Activated CD8-positive, alpha-beta T cell treated with anti-CD3 and anti-CD28 coated beads for 36 hours (primary cell): ENCODE data around the gene KLHL26. TPM values are rescaled to one million over a fixed set of nuclear protein-coding genes. Genes with fewer than 3 reads are reported as not detected.

ENCODE experiments used
- ATAC-seq: fragments of 200-7000 bp; cut with Tn5 transposase; one replicate; pipeline ENCODE4 v1.10.0; 2021; ENCODE audit warnings: mild to moderate bottlenecking, moderate library complexity
- CTCF ChIA-PET: fragments of 350-600 bp; sonication (Branson Sonifier 250); formaldehyde crosslinking; loops from one replicate; lab custom pipeline; 2021; ENCODE audit warnings: antibody characterized with exemption; lab: Charles Lee
- POLR2A ChIA-PET: fragments of 350-600 bp; sonication (Branson Sonifier 250); formaldehyde crosslinking; loops from one replicate; lab custom pipeline; 2021; ENCODE audit warnings: antibody characterized with exemption; lab: Charles Lee
- DNase-seq: peaks from one replicate; pipeline ENCODE4 v3.0.0-alpha.2; 2020
- H3K27ac Mint-ChIP-seq: one replicate; pipeline ENCODE4 v1.8.0; 2021; ENCODE audit warnings: mild to moderate bottlenecking, mixed read lengths
- H3K27me3 Mint-ChIP-seq: one replicate; pipeline ENCODE4 v1.8.0; 2021; ENCODE audit warnings: mixed read lengths
- H3K36me3 Mint-ChIP-seq: one replicate; pipeline ENCODE4 v1.8.0; 2021; ENCODE audit warnings: low read depth, mixed read lengths
- H3K4me1 Mint-ChIP-seq: one replicate; pipeline ENCODE4 v1.8.0; 2021; ENCODE audit warnings: low read depth, mixed read lengths
- H3K4me3 Mint-ChIP-seq: one replicate; pipeline ENCODE4 v1.8.0; 2021; ENCODE audit warnings: mild to moderate bottlenecking, moderate library complexity, mixed read lengths
- H3K9me3 Mint-ChIP-seq: one replicate; pipeline ENCODE4 v1.8.0; 2021; ENCODE audit warnings: mixed read lengths
- intact Hi-C: fragments of 100-400 bp; cut with micrococcal nuclease; formaldehyde crosslinking; loops from one replicate; pipeline ENCODE4 v1.10.0; 2022
- total RNA-seq, 2 experiments: library from RNA; stranded (reverse); gene quantifications; one replicate each; pipeline ENCODE4 v1.2.3, GENCODE V29; 2021
- TF ChIP-seq, protein P1 (sequence below): fragments of 200-600 bp; IDR thresholded peaks from one replicate; pipeline ENCODE4 v1.8.0; 2022; ENCODE audit warnings: antibody characterized with exemption, mild to moderate bottlenecking

Gene KLHL26
- total RNA-seq, 2 experiments from 2014 or later, result 10.3 to 10.8 TPM

DNA sequence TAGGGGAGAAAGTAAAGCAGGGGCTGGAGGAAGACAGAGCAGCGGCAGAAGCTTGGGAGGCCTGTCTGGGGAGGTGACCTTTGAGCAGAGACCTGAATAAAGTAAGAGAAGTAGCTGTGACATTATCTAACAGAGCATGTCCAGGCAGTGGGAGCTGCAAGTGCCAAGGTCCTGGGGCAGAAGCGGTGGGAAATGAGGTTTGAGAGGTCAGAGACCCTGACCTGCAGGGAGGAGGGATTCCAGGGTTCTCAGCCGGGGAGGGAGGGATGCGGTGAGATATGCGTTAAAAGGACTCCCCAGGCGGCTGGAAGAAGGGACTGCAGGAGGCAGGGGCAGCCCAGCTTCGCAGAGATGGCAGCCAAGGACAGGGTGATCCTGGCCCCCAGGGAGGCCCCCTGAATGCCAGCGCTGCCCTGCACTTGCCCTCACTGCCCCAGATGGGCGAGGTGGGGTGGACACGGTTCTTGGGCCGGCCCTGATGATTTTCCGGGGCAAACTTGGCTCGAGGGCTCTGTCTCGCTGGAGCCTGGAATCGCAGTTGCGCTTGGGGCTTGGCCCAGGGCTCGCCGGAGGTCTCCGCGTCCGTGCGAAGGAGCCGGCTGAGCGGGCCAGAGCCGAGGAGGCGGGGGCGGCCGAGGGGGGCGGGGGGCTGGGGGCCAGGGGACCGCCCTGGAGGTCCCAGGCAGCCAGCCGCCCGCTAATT lies 33.4 kb upstream of the KLHL26 start:
- DNase-seq (peak; percentile 40), ATAC-seq (peak; percentile 79)
- intact Hi-C loops, result no loop called here
- no peak overlapping the region for H3K27ac Mint-ChIP-seq
- POLR2A ChIA-PET, result interaction anchor here (1.0 kb wide), 1 partner anchor 18 kb away, joined by 3 read pairs; no protein-coding TSS in a partner anchor
- H3K36me3 Mint-ChIP-seq, result no peaks in the 10 kb centered on the region
- CTCF ChIA-PET, result interaction anchor here (1.3 kb wide), 1 partner anchor 83 kb away, joined by 4 read pairs; no protein-coding TSS in a partner anchor
- no peaks in the 10 kb centered on the region for H3K9me3 Mint-ChIP-seq
- no peak overlapping the region for H3K4me3 Mint-ChIP-seq
- peaks cover 4% of the 10 kb centered on the region for H3K4me1 Mint-ChIP-seq
- TF ChIP-seq, protein P1, sequence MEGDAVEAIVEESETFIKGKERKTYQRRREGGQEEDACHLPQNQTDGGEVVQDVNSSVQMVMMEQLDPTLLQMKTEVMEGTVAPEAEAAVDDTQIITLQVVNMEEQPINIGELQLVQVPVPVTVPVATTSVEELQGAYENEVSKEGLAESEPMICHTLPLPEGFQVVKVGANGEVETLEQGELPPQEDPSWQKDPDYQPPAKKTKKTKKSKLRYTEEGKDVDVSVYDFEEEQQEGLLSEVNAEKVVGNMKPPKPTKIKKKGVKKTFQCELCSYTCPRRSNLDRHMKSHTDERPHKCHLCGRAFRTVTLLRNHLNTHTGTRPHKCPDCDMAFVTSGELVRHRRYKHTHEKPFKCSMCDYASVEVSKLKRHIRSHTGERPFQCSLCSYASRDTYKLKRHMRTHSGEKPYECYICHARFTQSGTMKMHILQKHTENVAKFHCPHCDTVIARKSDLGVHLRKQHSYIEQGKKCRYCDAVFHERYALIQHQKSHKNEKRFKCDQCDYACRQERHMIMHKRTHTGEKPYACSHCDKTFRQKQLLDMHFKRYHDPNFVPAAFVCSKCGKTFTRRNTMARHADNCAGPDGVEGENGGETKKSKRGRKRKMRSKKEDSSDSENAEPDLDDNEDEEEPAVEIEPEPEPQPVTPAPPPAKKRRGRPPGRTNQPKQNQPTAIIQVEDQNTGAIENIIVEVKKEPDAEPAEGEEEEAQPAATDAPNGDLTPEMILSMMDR, result peak; percentile 23
- H3K27me3 Mint-ChIP-seq, result peaks cover 47% of the 10 kb centered on the region

DNA sequence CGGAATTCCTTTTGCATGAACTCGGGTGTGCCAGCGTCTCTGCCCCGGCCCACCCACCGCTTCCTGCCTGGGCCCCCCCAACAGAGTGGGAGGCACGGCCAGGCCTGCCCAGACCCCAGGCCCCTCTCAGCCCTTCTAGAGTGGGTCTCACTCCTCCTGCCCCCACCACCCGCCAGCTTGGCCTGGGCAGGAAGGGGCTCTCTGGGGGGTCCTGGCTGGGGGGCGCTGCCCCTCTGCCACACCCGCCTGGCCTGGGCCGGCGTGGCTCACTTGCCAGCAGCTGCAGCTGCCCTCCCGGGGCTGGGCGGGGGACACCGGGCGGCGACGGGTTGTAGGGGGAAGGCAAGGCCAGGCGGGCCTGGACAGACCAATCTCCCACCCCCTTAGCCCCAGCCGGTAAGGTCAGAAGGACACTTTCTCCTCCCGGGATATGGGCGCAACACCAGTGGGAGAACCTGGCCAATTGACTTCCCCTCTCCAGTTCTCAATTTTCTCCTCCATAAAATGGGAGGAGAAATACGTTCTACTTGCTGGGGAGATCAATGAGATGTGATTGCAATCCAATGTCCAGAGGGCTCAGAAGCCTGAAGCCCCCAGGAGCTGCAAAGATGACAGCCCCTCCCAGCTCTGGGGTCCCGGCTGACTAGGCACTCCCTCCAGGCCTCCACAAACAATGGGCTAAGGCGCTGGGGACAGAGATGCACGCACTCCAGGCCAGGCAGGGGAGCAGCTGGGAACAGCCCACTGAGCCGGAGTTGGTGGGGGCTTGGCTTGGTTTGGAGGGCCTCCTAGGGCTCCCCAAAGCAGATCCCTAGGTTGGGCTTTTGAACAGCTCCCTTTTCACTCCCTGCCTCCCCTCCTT lies 32.6 kb upstream of the KLHL26 start:
- H3K27me3 Mint-ChIP-seq, result peaks cover 55% of the 10 kb centered on the region
- ChIA-PET POLR2A (interaction anchor here (0.6 to 1.2 kb wide), 2 partner anchors 10 to 235 kb away, joined by 3 read pairs; no protein-coding TSS in a partner anchor), CTCF (interaction anchor here (1.3 kb wide), 1 partner anchor 83 kb away, joined by 4 read pairs; no protein-coding TSS in a partner anchor)
- no peak overlapping the region for H3K4me3 Mint-ChIP-seq
- no peaks in the 10 kb centered on the region for H3K9me3 Mint-ChIP-seq
- DNase-seq (no peak), ATAC-seq (no peak)
- TF ChIP-seq, protein P1, result no peak
- intact Hi-C loops, result no loop called here
- H3K27ac Mint-ChIP-seq, result no peak overlapping the region
- peaks cover 4% of the 10 kb centered on the region for H3K4me1 Mint-ChIP-seq
- H3K36me3 Mint-ChIP-seq, result no peaks in the 10 kb centered on the region

DNA sequence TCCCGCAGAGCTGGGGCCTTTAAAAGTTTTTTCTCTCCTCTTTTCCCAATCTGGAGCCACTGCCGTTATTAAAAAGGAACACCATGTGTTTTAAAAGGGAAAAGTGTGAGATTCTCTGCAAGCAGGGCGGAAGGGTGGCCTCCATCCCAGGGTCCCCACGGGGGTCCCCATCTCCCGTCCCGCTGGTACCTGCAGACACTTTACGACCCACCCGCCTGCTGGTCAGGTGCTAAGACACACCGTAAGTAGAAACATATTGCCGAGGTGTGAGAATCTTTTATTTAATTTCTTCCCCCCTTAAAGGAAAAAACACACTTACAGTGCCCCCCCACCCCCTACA lies 32.0 kb upstream of the KLHL26 start:
- peaks cover 61% of the 10 kb centered on the region for H3K27me3 Mint-ChIP-seq
- intact Hi-C loops, result no loop called here
- no peak overlapping the region for H3K4me3 Mint-ChIP-seq
- no peak overlapping the region for H3K27ac Mint-ChIP-seq
- TF ChIP-seq, protein P1, result no peak
- peaks cover 4% of the 10 kb centered on the region for H3K4me1 Mint-ChIP-seq
- DNase-seq, result no peak
- H3K9me3 Mint-ChIP-seq, result no peaks in the 10 kb centered on the region
- ChIA-PET POLR2A (interaction anchor here (0.6 to 1.2 kb wide), 2 partner anchors 10 to 235 kb away, joined by 3 read pairs; no protein-coding TSS in a partner anchor), CTCF (no interaction called here)
- H3K36me3 Mint-ChIP-seq, result no peaks in the 10 kb centered on the region
- ATAC-seq, result no peak

DNA sequence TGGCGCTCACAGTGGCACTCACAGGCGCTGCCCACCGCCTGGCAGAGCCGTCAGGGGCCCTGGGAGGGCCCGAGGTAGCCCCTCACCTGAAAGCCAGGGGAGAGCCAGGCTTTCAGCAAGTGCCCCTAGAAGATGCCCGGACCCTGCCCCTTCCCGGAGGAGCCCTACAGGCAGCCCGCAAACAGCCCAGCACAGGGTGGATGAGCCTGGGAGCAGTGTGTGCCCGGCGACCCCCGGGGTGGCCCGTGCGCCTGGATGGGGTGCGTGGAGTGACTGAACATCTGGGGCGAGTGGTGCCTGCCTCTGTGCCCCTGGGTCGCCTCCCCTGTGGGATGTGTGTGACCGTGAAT lies 31.7 kb upstream of the KLHL26 start:
- Mint-ChIP-seq H3K36me3 (no peaks in the 10 kb centered on the region), H3K27me3 (peaks cover 64% of the 10 kb centered on the region), H3K4me1 (peaks cover 4% of the 10 kb centered on the region), H3K4me3 (no peak overlapping the region), H3K27ac (no peak overlapping the region), H3K9me3 (no peaks in the 10 kb centered on the region)
- POLR2A ChIA-PET, result interaction anchor here (0.6 to 1.2 kb wide), 2 partner anchors 11 to 234 kb away, joined by 3 read pairs; no protein-coding TSS in a partner anchor
- CTCF ChIA-PET, result no interaction called here
- ATAC-seq, result no peak
- intact Hi-C loops, result no loop called here
- DNase-seq, result no peak
- TF ChIP-seq, protein P1, result no peak
